H1 (cell line): Measurements from ENCODE around the gene SLC6A18. TPM values are rescaled to one million over a fixed set of nuclear protein-coding genes. Genes with fewer than 3 reads are reported as not detected.

Source experiments
- JUN ChIP-seq: IDR thresholded peaks from 2 replicates; pipeline ENCODE4 v1.6.1; 2011; ENCODE audit warnings: low read depth, mild to moderate bottlenecking, improper control_type of control experiment, low read length
- JUND ChIP-seq: IDR thresholded peaks from 2 replicates; pipeline ENCODE4 v1.6.1; 2011; ENCODE audit warnings: mild to moderate bottlenecking, improper control_type of control experiment, low read length
- POLR2AphosphoS5 ChIP-seq: IDR thresholded peaks from 2 replicates; pipeline ENCODE4 v1.6.1; 2011; ENCODE audit warnings: low read depth, low read length
- POU5F1 ChIP-seq: IDR thresholded peaks from 2 replicates; pipeline ENCODE4 v1.6.1; 2011; ENCODE audit warnings: low read depth, mild to moderate bottlenecking, low read length, moderate library complexity
- polyA plus RNA-seq, 7 experiments: library from polyadenylated mRNA; depleted of rRNA in 3 of 7; stranded (reverse) in 5 of 7; unstranded in 2 of 7; fragments of >200 nt in 5 of 7; fragments of 200-250 nt in 2 of 7; gene quantifications; 1 replicate in 5 of 7; 2 replicates in 1 of 7; 4 replicates in 1 of 7; pipeline versions ENCODE4 v1.2.1 to v1.2.3, GENCODE V29; 2011 to 2013; ENCODE audit warnings: missing spikeins in 2 of 7, mixed read lengths in 2 of 7
- total RNA-seq: library from RNA; stranded (reverse); fragmentation: NEBNext Ultra II Directional; extraction: Animal tissue kit (Norgen Biotek cat#: 25700); gene quantifications from 2 replicates; pipeline ENCODE4 v1.2.1, GENCODE V29; 2021
- TF ChIP-seq, protein P1 (sequence below): IDR thresholded peaks from 2 replicates; pipeline ENCODE4 v1.6.1; 2011; ENCODE audit warnings: low read depth, mild to moderate bottlenecking, low read length; ENCODE audit not compliant: insufficient read depth

The SLC6A18 gene
- total and polyA plus RNA-seq, 2 of the 8 experiments (the other 6 are each of a cell fraction or from before 2014, with no cell fraction given) = not detected

DNA sequence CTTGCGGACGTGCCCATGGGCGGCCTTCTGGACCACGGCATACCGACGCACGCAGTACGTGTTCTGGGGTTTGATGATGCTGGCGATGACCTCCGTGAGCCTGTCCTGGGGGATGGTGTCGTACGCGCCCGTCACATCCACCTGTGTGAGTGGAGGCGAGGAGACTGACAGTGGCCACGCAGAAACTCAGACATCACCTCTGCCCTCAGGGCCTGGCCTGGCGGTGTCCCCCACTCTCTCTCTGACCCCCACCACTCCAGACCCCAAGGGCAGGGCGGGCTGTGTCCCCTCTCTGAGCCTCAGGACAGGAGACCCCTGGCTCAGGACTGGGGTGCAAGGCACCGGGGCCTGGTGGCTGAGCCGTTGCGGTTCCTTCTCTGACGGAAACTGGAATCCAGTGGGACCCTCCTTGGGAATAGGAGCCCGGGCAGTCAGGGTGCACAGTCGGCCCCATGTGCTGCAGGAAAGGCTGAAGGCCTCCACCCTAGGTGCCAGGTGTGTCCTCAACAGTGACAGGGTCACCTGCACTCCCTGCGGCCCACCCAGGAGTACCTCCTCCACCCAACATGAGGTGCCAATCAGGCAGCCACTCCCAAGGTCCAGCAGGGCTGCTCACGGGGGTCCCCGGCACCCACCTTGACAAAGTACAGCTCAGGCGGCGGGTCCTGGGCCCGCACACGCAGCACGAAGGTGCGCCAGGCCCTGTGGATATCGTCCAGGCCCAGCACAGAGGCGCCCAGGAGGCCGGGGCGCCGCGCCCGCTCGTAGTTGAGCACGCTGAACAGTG, 53.7 kb downstream of the SLC6A18 start (continued):
- TF ChIP-seq POU5F1 = no peak
- TF ChIP-seq POLR2AphosphoS5 = no peak
- TF ChIP-seq, protein P1, sequence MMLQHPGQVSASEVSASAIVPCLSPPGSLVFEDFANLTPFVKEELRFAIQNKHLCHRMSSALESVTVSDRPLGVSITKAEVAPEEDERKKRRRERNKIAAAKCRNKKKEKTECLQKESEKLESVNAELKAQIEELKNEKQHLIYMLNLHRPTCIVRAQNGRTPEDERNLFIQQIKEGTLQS = no peak
- TF ChIP-seq JUN = no peak
- no peak for TF ChIP-seq JUND
